ENCODE data around the gene RSL1D1.
A peak's percentile ranks its signal among the peaks of the same experiment; 100 is the strongest.

RSL1D1 gene

DNA sequence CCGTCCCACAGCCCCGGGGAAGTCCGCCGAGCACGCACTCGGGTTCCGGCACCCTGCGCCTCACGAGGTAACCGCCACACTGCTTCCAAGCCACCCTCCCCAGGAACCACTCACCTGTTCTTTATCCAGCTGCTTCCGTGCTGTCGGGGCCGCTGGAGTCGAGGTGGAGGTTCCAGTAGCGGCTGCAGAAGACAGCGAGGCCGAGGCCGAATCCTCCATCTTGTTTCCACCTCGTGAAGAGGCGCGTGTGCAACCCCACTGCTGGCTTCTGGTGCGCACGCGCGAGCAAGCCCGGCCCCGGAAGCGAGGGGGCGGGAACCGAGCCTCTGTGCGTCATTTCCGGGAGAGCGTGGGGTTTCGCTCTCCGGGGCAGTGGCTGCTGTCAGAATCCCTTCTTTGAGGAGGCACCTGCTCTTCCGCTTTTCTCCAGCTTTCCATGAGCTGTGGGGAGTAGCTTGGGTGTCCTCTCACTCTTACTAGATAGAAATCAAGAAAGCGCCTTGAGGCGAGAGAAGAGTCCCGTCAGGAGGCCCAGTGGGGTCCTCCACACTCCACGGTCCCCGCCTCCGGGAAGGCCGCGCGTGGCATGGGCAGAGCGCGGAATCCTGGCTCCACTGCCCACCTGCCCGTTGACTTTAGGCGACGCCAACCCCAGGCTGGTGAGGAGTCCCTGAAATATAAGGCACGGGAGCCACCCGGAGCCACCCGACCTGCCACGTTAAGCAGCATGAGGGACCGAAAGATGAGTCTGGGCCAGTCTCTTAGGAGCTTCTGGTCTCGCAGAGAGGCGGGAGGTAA is at the start of gene RSL1D1:
RSL1D1 (minus strand) TSS at position 249 of the 798 bp plus-strand sequence; CDS start at position 219, 30 bp downstream.
- DNase-seq = peak; percentile 96
- in situ Hi-C loops (cut with MboI; ENCODE audit: low pct_unique_long_range_greater_than_20kb, low sequenced_read_pairs) = no loop called here

DNA sequence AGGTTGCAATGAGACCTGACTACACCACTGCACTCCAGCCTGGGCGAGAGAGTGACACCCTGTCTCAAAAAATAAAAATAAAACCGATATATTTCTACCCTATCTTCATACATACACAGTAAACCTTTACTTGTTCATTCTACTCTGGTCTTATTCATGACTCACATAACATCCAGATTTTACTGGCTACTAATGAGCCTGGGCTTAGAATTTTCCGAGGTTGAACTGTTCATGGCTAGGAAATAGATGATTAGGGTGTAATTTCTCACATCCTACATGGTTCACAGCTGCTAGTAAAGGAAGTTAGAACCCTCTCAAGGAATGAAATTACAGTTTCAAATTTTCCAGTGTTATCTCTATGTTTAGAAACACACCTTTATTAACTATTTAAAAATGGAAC is 49.7 kb upstream of the RSL1D1 start:
- in situ Hi-C loops (cut with MboI; ENCODE audit: low pct_unique_long_range_greater_than_20kb, low sequenced_read_pairs) = no loop called here

DNA sequence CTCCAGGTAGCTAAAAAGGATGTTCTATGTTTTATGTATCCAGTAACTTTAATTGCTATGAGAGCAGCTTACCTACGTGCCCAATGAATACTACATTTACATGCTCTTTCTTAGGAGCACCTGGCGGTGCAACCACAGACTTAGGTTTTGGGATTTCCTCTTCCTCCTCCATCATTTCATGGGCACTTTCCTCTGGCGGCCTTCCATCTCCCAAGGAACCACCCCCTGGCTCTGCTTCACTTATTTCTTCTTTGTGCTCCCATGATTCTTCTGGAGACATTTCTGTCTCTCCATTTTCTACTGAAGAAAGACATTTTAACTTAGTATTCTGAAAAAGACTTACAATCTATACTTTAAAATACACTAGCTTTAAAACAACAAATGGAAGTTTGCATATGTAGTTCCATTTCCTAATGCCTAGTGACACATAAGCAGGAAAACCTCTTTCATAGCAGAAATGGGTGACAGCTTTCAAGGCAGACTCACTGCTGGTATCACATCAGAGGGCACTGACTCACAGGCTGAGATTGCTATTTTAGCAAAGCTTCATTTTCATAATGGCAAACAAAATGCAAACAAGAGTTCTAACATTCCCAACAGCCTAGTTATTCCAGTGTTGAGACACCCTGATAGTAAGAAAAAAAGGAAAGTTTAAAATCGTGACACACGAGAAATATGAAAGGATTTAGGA is 45.3 kb upstream of the RSL1D1 start:
- no peak for DNase-seq
- in situ Hi-C loops (cut with MboI; ENCODE audit: low pct_unique_long_range_greater_than_20kb, low sequenced_read_pairs) = no loop called here

More for the DNA sequence above, 49.7 kb upstream of the RSL1D1 start:
- no peak for DNase-seq

DNA sequence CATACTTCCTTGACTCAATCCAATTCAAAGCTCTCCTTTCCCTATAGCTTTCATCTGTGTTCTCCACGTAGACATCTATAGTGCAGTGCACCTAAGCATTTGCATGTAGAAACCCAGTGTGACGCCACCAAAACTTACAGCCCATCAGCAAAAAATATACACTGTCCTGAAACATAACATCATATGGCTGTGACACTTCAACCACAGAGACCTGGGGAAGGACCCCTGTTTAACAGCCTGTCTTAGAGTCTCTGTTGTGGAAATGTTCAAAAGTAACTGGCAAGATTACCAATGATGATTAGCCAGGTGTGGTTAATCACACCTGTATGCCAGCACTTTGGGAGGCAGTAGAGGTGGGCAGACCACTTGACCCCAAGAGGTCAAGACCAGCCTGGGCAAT is 42.2 kb upstream of the RSL1D1 start:
- in situ Hi-C loops (cut with MboI; ENCODE audit: low pct_unique_long_range_greater_than_20kb, low sequenced_read_pairs) = no loop called here
- no peak for DNase-seq

DNA sequence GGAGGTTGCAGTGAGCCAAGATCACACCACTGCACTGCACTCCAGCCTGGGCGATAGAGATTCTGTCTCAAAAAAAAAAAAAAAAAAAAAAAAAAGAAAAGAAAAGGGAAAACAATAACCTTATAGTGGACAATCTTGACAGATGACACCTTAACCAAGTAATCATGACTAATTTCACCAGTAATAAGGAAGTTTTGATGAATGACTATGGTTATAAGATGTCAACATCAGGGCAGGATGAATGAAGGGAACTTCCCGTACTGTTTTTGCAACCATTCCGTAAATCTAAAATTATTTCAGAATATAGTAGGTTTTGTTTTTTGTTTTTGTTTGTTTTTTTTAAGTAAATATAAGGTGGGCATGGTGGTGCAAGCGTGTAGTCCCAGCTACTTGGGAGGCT is 41.4 kb upstream of the RSL1D1 start:
- DNase-seq = no peak
- in situ Hi-C loops (cut with MboI; ENCODE audit: low pct_unique_long_range_greater_than_20kb, low sequenced_read_pairs) = no loop called here

DNA sequence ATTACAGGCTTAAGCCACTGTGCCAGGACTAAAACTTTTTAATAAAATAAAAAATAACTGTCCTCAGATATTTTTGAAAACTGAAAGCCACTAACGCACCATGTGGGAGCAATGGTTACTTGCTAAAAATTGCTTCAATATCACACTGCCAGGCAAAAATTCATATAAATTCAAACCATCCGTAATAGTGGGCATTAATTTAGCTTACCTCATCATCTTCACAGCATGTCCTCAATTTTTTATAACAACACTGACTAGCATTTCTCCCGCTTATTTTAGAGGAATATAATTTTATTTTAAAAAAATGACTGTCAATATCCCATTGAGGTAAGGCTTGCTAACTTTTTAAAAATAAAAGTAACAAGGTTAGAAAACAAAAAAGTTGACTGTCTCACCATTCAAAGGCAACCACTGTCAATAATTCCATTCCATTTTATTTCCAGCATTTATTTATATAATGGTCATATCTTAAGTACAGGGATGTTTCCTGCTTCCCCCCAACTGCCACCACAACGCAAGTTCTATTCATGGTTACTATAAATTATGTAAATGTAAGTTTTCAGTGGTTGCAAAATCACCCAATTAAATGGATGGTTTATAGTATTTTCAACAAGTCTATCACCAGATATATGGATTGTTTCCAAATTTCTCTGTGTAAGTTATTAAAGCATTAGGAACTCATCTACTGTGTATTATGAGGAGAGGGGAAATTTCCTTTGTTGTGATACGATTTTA is 39.1 kb upstream of the RSL1D1 start:
- in situ Hi-C loops (cut with MboI; ENCODE audit: low pct_unique_long_range_greater_than_20kb, low sequenced_read_pairs) = no loop called here
- DNase-seq = no peak

- in situ Hi-C loops (cut with MboI; ENCODE audit: low pct_unique_long_range_greater_than_20kb, low sequenced_read_pairs) = no loop called here
- no peak for DNase-seq
These were observed 35.5 kb upstream of the RSL1D1 start for GRCh38 chr16:11886881-11887280.

DNA sequence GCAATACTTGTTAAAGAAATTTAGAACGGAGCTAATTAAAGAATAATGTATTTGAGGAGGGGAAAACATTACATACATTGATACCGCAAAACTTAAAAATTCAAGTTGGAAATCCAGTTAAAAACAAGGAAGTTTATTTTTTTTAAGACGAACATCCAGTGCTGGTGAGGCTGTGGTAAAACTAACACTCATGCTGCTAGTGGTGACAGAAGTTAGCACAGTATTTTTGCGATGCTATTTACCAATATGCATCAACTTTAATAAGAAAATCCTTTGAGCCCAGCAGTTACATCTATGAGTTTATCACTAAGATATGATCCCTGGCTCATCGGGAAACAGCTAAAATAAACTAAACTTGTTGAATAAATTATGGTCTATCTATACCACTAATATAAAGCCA is 32.7 kb upstream of the RSL1D1 start:
- no peak for DNase-seq
- in situ Hi-C loops (cut with MboI; ENCODE audit: low pct_unique_long_range_greater_than_20kb, low sequenced_read_pairs) = no loop called here

DNA sequence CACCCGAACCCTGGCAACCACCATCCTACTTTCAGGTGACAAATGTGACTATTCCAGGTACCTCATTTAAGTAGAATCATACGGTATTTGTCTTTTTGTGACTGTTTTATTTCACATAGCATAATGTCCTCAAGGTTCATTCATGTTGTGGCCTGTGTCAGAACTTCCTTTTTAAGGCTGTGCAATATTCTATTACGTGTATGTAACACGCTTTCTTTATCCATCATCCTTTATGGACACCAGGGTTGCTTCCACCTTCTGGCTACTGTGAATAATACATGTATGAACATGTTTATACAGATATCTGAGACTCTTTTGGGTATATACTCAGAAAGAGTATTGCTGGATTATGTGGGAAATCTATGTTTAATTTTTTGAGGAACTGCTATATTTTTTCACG is 28.7 kb upstream of the RSL1D1 start:
- peak; percentile 18 for DNase-seq
- in situ Hi-C loops (cut with MboI; ENCODE audit: low pct_unique_long_range_greater_than_20kb, low sequenced_read_pairs) = no loop called here

- DNase-seq = no peak
- in situ Hi-C loops (cut with MboI; ENCODE audit: low pct_unique_long_range_greater_than_20kb, low sequenced_read_pairs) = no loop called here
These were observed 26.0 kb upstream of the RSL1D1 start for GRCh38 chr16:11877374-11877773.

DNA sequence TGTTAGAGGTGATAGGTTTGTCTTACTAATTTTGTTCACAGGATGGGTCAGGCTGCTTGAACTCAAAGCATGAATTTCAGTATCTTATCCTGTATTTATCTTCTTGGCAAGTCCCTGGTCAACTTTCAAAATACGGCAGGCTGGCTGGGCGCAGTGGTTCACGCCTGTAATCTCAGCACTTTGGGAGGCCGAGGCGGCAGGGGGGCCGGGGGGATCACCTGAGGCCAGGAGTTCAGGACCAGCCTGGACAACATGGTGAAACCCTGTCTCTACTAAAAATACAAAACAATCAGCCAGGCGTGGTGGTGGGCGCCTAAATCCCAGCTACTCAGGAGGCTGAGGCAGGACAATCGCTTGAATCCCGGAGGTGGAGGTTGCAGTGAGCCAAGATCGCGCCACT is 25.0 kb upstream of the RSL1D1 start:
- in situ Hi-C loops (cut with MboI; ENCODE audit: low pct_unique_long_range_greater_than_20kb, low sequenced_read_pairs) = no loop called here
- no peak for DNase-seq

DNA sequence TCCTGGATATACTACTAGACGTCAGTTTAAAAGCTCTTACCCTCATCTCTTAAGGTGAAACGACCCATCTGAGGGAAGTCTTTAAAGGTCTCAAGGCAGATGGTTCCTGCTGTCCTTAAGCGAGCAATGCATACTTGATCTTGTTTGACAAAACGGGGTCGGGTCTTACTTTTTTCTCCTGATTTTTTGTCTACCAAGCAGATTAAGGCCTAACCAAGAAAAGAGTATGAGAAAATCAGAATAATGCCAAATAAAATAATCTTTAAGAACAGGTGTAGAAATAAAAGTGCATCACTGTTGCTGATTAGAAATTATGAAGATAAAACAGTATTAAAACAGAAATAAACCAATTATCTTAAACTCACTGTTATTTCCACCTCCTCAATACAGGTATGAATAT is 24.4 kb upstream of the RSL1D1 start:
- no peak for DNase-seq
- in situ Hi-C loops (cut with MboI; ENCODE audit: low pct_unique_long_range_greater_than_20kb, low sequenced_read_pairs) = no loop called here

DNA sequence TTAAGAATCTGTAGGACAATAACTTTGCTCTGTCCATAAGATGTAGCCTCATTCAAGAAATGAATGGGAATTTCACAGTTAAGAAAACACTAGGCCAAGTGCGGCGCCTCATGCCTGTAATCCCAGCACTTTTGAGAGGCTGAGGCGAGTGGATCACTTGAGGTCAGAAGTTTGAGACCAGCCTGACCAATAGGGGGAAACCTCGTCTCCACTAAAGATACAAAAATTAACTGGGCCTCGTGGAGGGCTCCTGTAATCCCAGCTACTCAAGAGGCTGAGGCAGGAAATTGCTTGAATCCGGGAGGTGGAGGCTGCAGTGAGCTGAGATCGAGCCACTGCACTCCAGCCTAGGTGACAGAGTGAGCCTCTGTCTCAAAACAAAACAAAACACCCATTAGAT is 19.9 kb upstream of the RSL1D1 start:
- peak; percentile 40 for DNase-seq
- in situ Hi-C loops (cut with MboI; ENCODE audit: low pct_unique_long_range_greater_than_20kb, low sequenced_read_pairs) = no loop called here

GRCh38 chr16:11870399-11870798 is 19.1 kb upstream of the RSL1D1 start:
- in situ Hi-C loops (cut with MboI; ENCODE audit: low pct_unique_long_range_greater_than_20kb, low sequenced_read_pairs) = no loop called here
- DNase-seq = no peak

DNA sequence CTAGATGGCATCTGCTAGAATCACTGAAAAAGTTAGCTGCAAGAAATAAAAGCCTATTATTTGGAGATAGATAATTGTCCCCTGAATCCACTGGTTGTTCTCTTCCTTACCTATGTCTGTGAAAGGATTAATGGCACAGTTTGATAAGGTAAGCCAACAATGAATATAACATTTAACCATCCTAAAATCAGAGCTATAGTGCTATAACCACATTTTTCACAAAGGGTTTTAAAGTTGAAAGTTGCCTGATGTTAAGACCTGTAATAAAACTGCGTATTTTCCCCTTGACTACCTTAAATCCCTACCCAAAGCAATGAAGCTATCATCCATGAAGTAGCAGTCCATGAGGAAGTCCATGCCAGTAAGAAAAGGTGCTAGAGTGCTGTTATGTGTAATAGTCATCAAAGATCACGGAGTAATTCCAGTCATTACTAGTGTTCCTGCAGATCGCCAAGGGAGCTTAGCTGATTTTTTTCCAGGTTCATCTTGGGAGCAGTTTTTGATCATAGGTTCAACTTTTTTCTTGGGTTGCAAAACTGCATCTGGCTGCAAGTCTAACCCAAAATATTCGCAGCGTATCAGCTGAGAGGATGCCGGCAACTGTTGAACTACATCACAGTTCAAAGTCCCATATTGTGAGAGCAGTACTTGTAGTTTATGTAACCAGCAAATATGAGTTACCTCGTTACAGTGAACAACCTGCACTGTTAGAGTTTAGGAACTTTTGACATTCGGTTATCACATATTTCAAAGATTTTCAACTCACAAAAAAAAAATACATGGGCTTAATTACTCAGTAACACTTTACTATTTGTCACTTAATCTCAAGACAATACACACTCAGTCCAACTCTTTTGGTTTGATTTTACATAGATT is 18.2 kb upstream of the RSL1D1 start:
- in situ Hi-C loops (cut with MboI; ENCODE audit: low pct_unique_long_range_greater_than_20kb, low sequenced_read_pairs) = no loop called here
- DNase-seq = no peak

- in situ Hi-C loops (cut with MboI; ENCODE audit: low pct_unique_long_range_greater_than_20kb, low sequenced_read_pairs) = no loop called here
- no peak for DNase-seq
These were observed 17.2 kb upstream of the RSL1D1 start for GRCh38 chr16:11868412-11868980.

- in situ Hi-C loops (cut with MboI; ENCODE audit: low pct_unique_long_range_greater_than_20kb, low sequenced_read_pairs) = no loop called here
- no peak for DNase-seq
These were observed 11.1 kb upstream of the RSL1D1 start for GRCh38 chr16:11862489-11862888.

GRCh38 chr16:11857161-11857560 is 5.8 kb upstream of the RSL1D1 start:
- no peak for DNase-seq

More at GRCh38 chr16:11857161-11857560, 5.8 kb upstream of the RSL1D1 start:
- in situ Hi-C loops (cut with MboI; ENCODE audit: low pct_unique_long_range_greater_than_20kb, low sequenced_read_pairs) = no loop called here

All from KBM-7 (cell line).